Liver (tissue), 9 donors: ENCODE results near the gene CRLF3. TPM values are rescaled to one million over a fixed set of nuclear protein-coding genes. Genes with fewer than 3 reads are reported as not detected.
"Not testable (repeated sequence)": the region's sequence is repeated elsewhere in the genome, so short reads cannot be mapped to it uniquely, and the experiment has no call there.

ENCODE experiments used
- DNase-seq: peaks from one replicate; pipeline ENCODE4 v3.0.0-alpha.2; 2017; ENCODE audit warnings: low spot score
- H3K27ac ChIP-seq, 2 donors: one replicate each; pipeline ENCODE4 v1.7.0; 2013; ENCODE audit warnings: inconsistent platforms in 2 of 2, low read length in 2 of 2, control low read depth in 1 of 2, low read depth in 1 of 2, mild to moderate bottlenecking in 1 of 2
- H3K27me3 ChIP-seq, 4 donors: one replicate each; pipeline versions ENCODE4 v1.6.1 to v1.7.0; 2013; ENCODE audit warnings: low read length in 3 of 4, inconsistent platforms in 1 of 4, mild to moderate bottlenecking in 1 of 4, moderate library complexity in 1 of 4; ENCODE audit not compliant: control insufficient read depth in 4 of 4, insufficient read depth in 4 of 4
- H3K36me3 ChIP-seq, 4 donors: one replicate each; pipeline versions ENCODE4 v1.6.1 to v1.7.0; 2013; ENCODE audit warnings: low read length in 3 of 4, mild to moderate bottlenecking in 3 of 4, low read depth in 1 of 4, moderate library complexity in 1 of 4; ENCODE audit not compliant: control insufficient read depth in 4 of 4, insufficient read depth in 3 of 4
- H3K4me1 ChIP-seq, 4 donors: one replicate each; pipeline versions ENCODE4 v1.6.1 to v1.7.0; 2013; ENCODE audit warnings: low read length in 3 of 4, mild to moderate bottlenecking in 3 of 4, moderate library complexity in 1 of 4; ENCODE audit not compliant: control insufficient read depth in 4 of 4, insufficient read depth in 4 of 4
- H3K4me3 ChIP-seq, 3 donors: one replicate each; pipeline versions ENCODE4 v1.6.1 to v1.7.0; 2013; ENCODE audit warnings: low read length in 3 of 3, control low read depth in 1 of 3, low read depth in 1 of 3, mild to moderate bottlenecking in 1 of 3
- H3K9ac ChIP-seq, 2 donors: one replicate each; pipeline ENCODE4 v1.7.0; 2013; ENCODE audit warnings: low read length in 2 of 2, mild to moderate bottlenecking in 2 of 2, moderate library complexity in 2 of 2, control low read depth in 1 of 2, low read depth in 1 of 2
- H3K9me3 ChIP-seq, 4 donors: one replicate each; pipeline versions ENCODE4 v1.6.1 to v1.7.0; 2013; ENCODE audit warnings: low read length in 3 of 4; ENCODE audit not compliant: control insufficient read depth in 4 of 4
- EGR1 ChIP-seq, 2 donors: IDR thresholded peaks; 2 replicates each; pipeline ENCODE4 v1.6.1; 2016 to 2018; ENCODE audit warnings: antibody characterized with exemption in 2 of 2, low read depth in 2 of 2
- FOXA1 ChIP-seq: IDR thresholded peaks from 2 replicates; pipeline ENCODE4 v1.6.1; 2016; ENCODE audit warnings: antibody characterized with exemption
- GABPA ChIP-seq, 2 donors: IDR thresholded peaks in 1 of 2; conservative IDR thresholded peaks in 1 of 2; 2 replicates each; pipeline ENCODE4 v1.6.1; 2016; ENCODE audit warnings: antibody characterized with exemption in 2 of 2, mild to moderate bottlenecking in 1 of 2, moderate library complexity in 1 of 2
- RAD21 ChIP-seq, 2 donors: IDR thresholded peaks; 2 replicates each; pipeline ENCODE4 v1.6.1; 2016; ENCODE audit warnings: antibody characterized with exemption in 2 of 2, mild to moderate bottlenecking in 2 of 2
- RXRA ChIP-seq, 2 donors: IDR thresholded peaks; 2 replicates each; pipeline ENCODE4 v1.6.1; 2017 to 2018; ENCODE audit warnings: antibody characterized with exemption in 2 of 2, mild to moderate bottlenecking in 1 of 2
- SP1 ChIP-seq: IDR thresholded peaks from 2 replicates; pipeline ENCODE4 v1.6.1; 2018; ENCODE audit warnings: antibody characterized with exemption, mild to moderate bottlenecking
- TAF1 ChIP-seq: conservative IDR thresholded peaks from 2 replicates; pipeline ENCODE4 v1.6.1; 2016; ENCODE audit warnings: antibody characterized with exemption, mild to moderate bottlenecking
- YY1 ChIP-seq: IDR thresholded peaks from 2 replicates; pipeline ENCODE4 v1.6.1; 2016; ENCODE audit warnings: antibody characterized with exemption, mild to moderate bottlenecking
- ZBTB33 ChIP-seq: IDR thresholded peaks from 2 replicates; pipeline ENCODE4 v1.6.1; 2016; ENCODE audit warnings: antibody characterized with exemption
- WGBS: extraction: QIAGEN DNeasy Blood & Tissue Kit; methylation state at CpG from one replicate; pipeline ENCODE4 v1.1.7; 2013; 5-methylcytosine and 5-hydroxymethylcytosine counted together
- polyA plus RNA-seq, 2 donors: library from polyadenylated mRNA; stranded (reverse) in 1 of 2; unstranded in 1 of 2; fragments of 200-250 nt in 1 of 2; fragments of >200 nt in 1 of 2; fragmentation: Nextera tagmentation in 1 of 2; extraction: Ambion mirVana in 1 of 2; gene quantifications; one replicate each; pipeline versions ENCODE4 v1.2.1 to v1.2.3, GENCODE V29; 2013 to 2015
- total RNA-seq, 2 donors: library from RNA; depleted of rRNA; stranded (reverse); fragments of >200 nt; gene quantifications; one replicate each; pipeline ENCODE4 v1.2.3, GENCODE V29; 2014
- TF ChIP-seq, protein P1 (sequence below): IDR thresholded peaks from 2 replicates; pipeline ENCODE4 v1.6.1; 2016; ENCODE audit warnings: antibody characterized with exemption
- TF ChIP-seq, protein P2 (sequence below): IDR thresholded peaks from 2 replicates; pipeline ENCODE4 v1.6.1; 2016; ENCODE audit warnings: antibody characterized with exemption, mild to moderate bottlenecking
- donor health status: healthy.
- donor health status: healthy.
- donor health status: healthy.
- donor health status: healthy.
- donor health status: healthy.

Gene CRLF3
- total and polyA plus RNA-seq, 4 donors, result 2.4 to 26.5 (median 4.6) TPM

DNA sequence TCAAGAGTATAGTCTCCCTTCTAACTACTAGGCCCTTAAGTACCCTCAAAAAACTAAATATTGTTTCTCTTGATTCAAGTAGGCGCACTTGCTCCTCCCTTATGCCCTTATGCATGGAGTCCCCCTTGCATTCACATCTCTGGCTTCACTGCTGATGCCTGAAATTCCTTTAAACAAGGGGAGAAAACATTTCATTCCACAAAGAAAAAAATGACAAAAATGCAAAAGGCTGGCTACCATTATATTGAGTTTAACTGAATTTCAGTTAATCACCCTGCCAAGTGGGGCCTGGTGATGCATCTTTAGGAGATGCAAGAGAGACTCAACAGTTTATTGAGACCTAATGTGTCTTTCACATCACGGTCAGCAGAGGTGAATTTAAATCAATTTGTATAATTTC, 35.6 kb downstream of the CRLF3 start:
- no peak overlapping the region for H3K27ac ChIP-seq
- TF ChIP-seq, protein P1, sequence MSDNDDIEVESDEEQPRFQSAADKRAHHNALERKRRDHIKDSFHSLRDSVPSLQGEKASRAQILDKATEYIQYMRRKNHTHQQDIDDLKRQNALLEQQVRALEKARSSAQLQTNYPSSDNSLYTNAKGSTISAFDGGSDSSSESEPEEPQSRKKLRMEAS, result no peak
- TF ChIP-seq YY1 (no peak), FOXA1 (no peak), EGR1 (IDR thresholded peaks at IDR 0.05; ENCODE audit: low read depth in 2 of 2) (no peak), GABPA (IDR thresholded peaks at IDR 0.05 in 1 of 2, conservative IDR thresholded peaks at IDR 0.05 in 1 of 2) (no peak), ZBTB33 (no peak)

GRCh38 chr17:30782206-30782605, 42.3 kb downstream of the CRLF3 start:
- H3K27me3 ChIP-seq, result no peaks in the 10 kb centered on the region
- H3K27ac ChIP-seq, result no peak overlapping the region
- TF ChIP-seq FOXA1, result no peak
- TF ChIP-seq RAD21 (IDR thresholded peaks at IDR 0.05), result no peak
- TF ChIP-seq TAF1, result no peak
- TF ChIP-seq, protein P2, sequence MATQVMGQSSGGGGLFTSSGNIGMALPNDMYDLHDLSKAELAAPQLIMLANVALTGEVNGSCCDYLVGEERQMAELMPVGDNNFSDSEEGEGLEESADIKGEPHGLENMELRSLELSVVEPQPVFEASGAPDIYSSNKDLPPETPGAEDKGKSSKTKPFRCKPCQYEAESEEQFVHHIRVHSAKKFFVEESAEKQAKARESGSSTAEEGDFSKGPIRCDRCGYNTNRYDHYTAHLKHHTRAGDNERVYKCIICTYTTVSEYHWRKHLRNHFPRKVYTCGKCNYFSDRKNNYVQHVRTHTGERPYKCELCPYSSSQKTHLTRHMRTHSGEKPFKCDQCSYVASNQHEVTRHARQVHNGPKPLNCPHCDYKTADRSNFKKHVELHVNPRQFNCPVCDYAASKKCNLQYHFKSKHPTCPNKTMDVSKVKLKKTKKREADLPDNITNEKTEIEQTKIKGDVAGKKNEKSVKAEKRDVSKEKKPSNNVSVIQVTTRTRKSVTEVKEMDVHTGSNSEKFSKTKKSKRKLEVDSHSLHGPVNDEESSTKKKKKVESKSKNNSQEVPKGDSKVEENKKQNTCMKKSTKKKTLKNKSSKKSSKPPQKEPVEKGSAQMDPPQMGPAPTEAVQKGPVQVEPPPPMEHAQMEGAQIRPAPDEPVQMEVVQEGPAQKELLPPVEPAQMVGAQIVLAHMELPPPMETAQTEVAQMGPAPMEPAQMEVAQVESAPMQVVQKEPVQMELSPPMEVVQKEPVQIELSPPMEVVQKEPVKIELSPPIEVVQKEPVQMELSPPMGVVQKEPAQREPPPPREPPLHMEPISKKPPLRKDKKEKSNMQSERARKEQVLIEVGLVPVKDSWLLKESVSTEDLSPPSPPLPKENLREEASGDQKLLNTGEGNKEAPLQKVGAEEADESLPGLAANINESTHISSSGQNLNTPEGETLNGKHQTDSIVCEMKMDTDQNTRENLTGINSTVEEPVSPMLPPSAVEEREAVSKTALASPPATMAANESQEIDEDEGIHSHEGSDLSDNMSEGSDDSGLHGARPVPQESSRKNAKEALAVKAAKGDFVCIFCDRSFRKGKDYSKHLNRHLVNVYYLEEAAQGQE, result no peak
- no peak for TF ChIP-seq SP1
- no peak overlapping the region for H3K4me3 ChIP-seq
- H3K4me1 ChIP-seq, result no peaks in the 10 kb centered on the region
- no peak overlapping the region for H3K9ac ChIP-seq
- DNase-seq, result no peak
- no peaks in the 10 kb centered on the region for H3K9me3 ChIP-seq
- H3K36me3 ChIP-seq, result peaks cover 0 to 11% (median 5%) of the 10 kb centered on the region in 4 donors
- 94% methylated on average over 2 of the region's 2 CpGs for WGBS

More for the DNA sequence above, 35.6 kb downstream of the CRLF3 start:
- 94% methylated on average over 2 of the region's 2 CpGs for WGBS
- H3K36me3 ChIP-seq, result peaks cover 5 to 14% (median 10%) of the 10 kb centered on the region in 4 donors
- H3K27me3 ChIP-seq, result no peaks in the 10 kb centered on the region
- H3K4me3 ChIP-seq, result no peak overlapping the region
- no peak overlapping the region for H3K9ac ChIP-seq
- H3K4me1 ChIP-seq, result peaks cover 0 to 4% (median 0%) of the 10 kb centered on the region in 4 donors
- no peaks in the 10 kb centered on the region for H3K9me3 ChIP-seq
- no peak for DNase-seq

GRCh38 chr17:30780343-30780742, 44.1 kb downstream of the CRLF3 start:
- no peak overlapping the region for H3K9ac ChIP-seq
- H3K9me3 ChIP-seq, result no peaks in the 10 kb centered on the region
- no peak overlapping the region for H3K4me3 ChIP-seq
- H3K27ac ChIP-seq, result no peak overlapping the region
- no peaks in the 10 kb centered on the region for H3K27me3 ChIP-seq
- DNase-seq, result no peak
- WGBS, result 95% methylated on average over 6 of the region's 6 CpGs
- TF ChIP-seq RXRA (IDR thresholded peaks at IDR 0.05), result no peak
- H3K4me1 ChIP-seq, result no peaks in the 10 kb centered on the region
- H3K36me3 ChIP-seq, result peaks cover 0 to 10% (median 6%) of the 10 kb centered on the region in 4 donors

- peaks cover 5 to 13% (median 9%) of the 10 kb centered on the region in 4 donors for H3K36me3 ChIP-seq
- not testable (repeated sequence) for H3K9me3 ChIP-seq, H3K4me1 ChIP-seq, H3K9ac ChIP-seq, H3K27me3 ChIP-seq, H3K27ac ChIP-seq, DNase-seq, H3K4me3 ChIP-seq
- 86% methylated on average over 3 of the region's 3 CpGs for WGBS
Measured at GRCh38 chr17:30768771-30769170, 55.7 kb downstream of the CRLF3 start.

- H3K27ac ChIP-seq, H3K4me3 ChIP-seq, H3K9me3 ChIP-seq, DNase-seq, H3K27me3 ChIP-seq, H3K4me1 ChIP-seq, H3K9ac ChIP-seq: not testable (repeated sequence)
- peaks cover 5 to 15% (median 8%) of the 10 kb centered on the region in 4 donors for H3K36me3 ChIP-seq
- 95% methylated on average over 14 of the region's 14 CpGs for WGBS
Measured at GRCh38 chr17:30767641-30768404, 56.7 kb downstream of the CRLF3 start.
